HEK293 (cell line): ENCODE data around the gene PCSK9.
A peak's percentile ranks its signal among the peaks of the same experiment; 100 is the strongest.

Source experiments
- CTCF ChIA-PET: fragments of 350-600 bp; formaldehyde crosslinking; extraction: SDS; loops from one replicate; lab custom pipeline; 2021; ENCODE audit warnings: antibody characterized with exemption; lab: Yijun Ruan, JAX
- POLR2A ChIA-PET: fragments of 300-600 bp; formaldehyde crosslinking; extraction: SDS; loops from one replicate; lab custom pipeline; 2020; ENCODE audit warnings: antibody characterized with exemption, inconsistent platforms; lab: Yijun Ruan, JAX
- H3K27ac ChIP-seq: fragments of 200-500 bp; sonication (Bioruptor generic); 2 replicates; pipeline ENCODE4 v1.5.1; 2014; ENCODE audit warnings: low read depth, low read length, control low read depth, inconsistent platforms; ENCODE audit errors: extremely low read depth
- H3K36me3 ChIP-seq, 2 experiments: fragments of 200-500 bp in 1 of 2; sonication (Bioruptor generic) in 1 of 2; 1 replicate in 1 of 2; 2 replicates in 1 of 2; pipeline ENCODE4 v1.5.1; 2014 to 2017; ENCODE audit warnings: inconsistent platforms in 2 of 2, low read length in 2 of 2; ENCODE audit not compliant: control insufficient read depth in 2 of 2, insufficient read depth in 1 of 2
- H3K4me1 ChIP-seq: fragments of 200-500 bp; sonication (Bioruptor generic); 2 replicates; pipeline ENCODE4 v1.5.1; 2014; ENCODE audit warnings: mild to moderate bottlenecking, low read length, inconsistent platforms; ENCODE audit not compliant: control insufficient read depth, insufficient read depth
- H3K4me3 ChIP-seq: 2 replicates; pipeline ENCODE4 v1.5.1; 2011; ENCODE audit warnings: low read depth, mild to moderate bottlenecking, control low read depth, low read length, moderate library complexity
- H3K9me3 ChIP-seq: fragments of 200-500 bp; sonication (Bioruptor generic); 2 replicates; pipeline ENCODE4 v1.5.1; 2014; ENCODE audit warnings: low read depth, low read length, inconsistent platforms; ENCODE audit not compliant: control insufficient read depth, insufficient read depth
- BCL11B ChIP-seq: fragments of 450-650 bp; formaldehyde crosslinking; IDR thresholded peaks from 2 replicates; pipeline ENCODE4 v1.5.1; 2016; ENCODE audit warnings: low read depth, missing biosample characterization, missing genetic modification characterization
- MYNN ChIP-seq: fragments of 450-650 bp; formaldehyde crosslinking; IDR thresholded peaks from 2 replicates; pipeline ENCODE4 v1.5.1; 2016; ENCODE audit warnings: missing biosample characterization, missing genetic modification characterization, borderline replicate concordance
- OVOL3 ChIP-seq: fragments of 450-650 bp; formaldehyde crosslinking; IDR thresholded peaks from 2 replicates; pipeline ENCODE4 v1.5.1; 2016; ENCODE audit warnings: missing biosample characterization, missing genetic modification characterization
- SCRT2 ChIP-seq: fragments of 450-650 bp; formaldehyde crosslinking; IDR thresholded peaks from 2 replicates; pipeline ENCODE4 v1.5.1; 2016; ENCODE audit warnings: missing biosample characterization, missing genetic modification characterization
- ZBTB1 ChIP-seq: fragments of 450-650 bp; formaldehyde crosslinking; IDR thresholded peaks from 2 replicates; pipeline ENCODE4 v1.5.1; 2016; ENCODE audit warnings: missing biosample characterization, missing genetic modification characterization
- ZFP37 ChIP-seq: fragments of 450-650 bp; formaldehyde crosslinking; IDR thresholded peaks from 2 replicates; pipeline ENCODE4 v1.5.1; 2016; ENCODE audit warnings: missing biosample characterization, missing genetic modification characterization
- ZIC2 ChIP-seq: fragments of 450-650 bp; formaldehyde crosslinking; IDR thresholded peaks from 2 replicates; pipeline ENCODE4 v1.5.1; 2016; ENCODE audit warnings: missing biosample characterization, missing genetic modification characterization
- ZNF121 ChIP-seq: fragments of 450-650 bp; formaldehyde crosslinking; IDR thresholded peaks from 2 replicates; pipeline ENCODE4 v1.5.1; 2016; ENCODE audit warnings: missing biosample characterization, missing genetic modification characterization
- ZNF132 ChIP-seq: fragments of 450-650 bp; formaldehyde crosslinking; IDR thresholded peaks from 2 replicates; pipeline ENCODE4 v1.5.1; 2017; ENCODE audit warnings: missing biosample characterization, missing genetic modification characterization, borderline replicate concordance
- ZNF175 ChIP-seq: fragments of 450-650 bp; formaldehyde crosslinking; IDR thresholded peaks from 2 replicates; pipeline ENCODE4 v1.5.1; 2016; ENCODE audit warnings: missing biosample characterization, missing genetic modification characterization
- ZNF19 ChIP-seq: fragments of 450-650 bp; formaldehyde crosslinking; IDR thresholded peaks from 2 replicates; pipeline ENCODE4; 2016; ENCODE audit warnings: missing biosample characterization, missing genetic modification characterization, low read depth
- ZNF274 ChIP-seq, 2 experiments: fragments of 200-500 bp in 1 of 2; fragments of 450-650 bp in 1 of 2; sonication (Bioruptor generic) in 1 of 2; formaldehyde crosslinking in 1 of 2; IDR thresholded peaks; 2 replicates each; pipeline versions ENCODE4 v1.5.1 to v1.6.1; 2014 to 2016; ENCODE audit warnings: borderline replicate concordance in 1 of 2, inconsistent platforms in 1 of 2, low read length in 1 of 2, missing biosample characterization in 1 of 2, missing genetic modification characterization in 1 of 2
- ZNF354C ChIP-seq: fragments of 450-650 bp; formaldehyde crosslinking; IDR thresholded peaks from 2 replicates; pipeline ENCODE4 v1.5.1; 2016; ENCODE audit warnings: missing biosample characterization, missing genetic modification characterization, low read depth, borderline replicate concordance
- ZNF37A ChIP-seq: fragments of 450-650 bp; IDR thresholded peaks from 2 replicates; pipeline ENCODE4 v1.5.1; 2018; ENCODE audit warnings: missing biosample characterization, missing genetic modification characterization
- ZNF394 ChIP-seq: fragments of 450-650 bp; formaldehyde crosslinking; IDR thresholded peaks from 2 replicates; pipeline ENCODE4 v1.5.1; 2016; ENCODE audit warnings: missing biosample characterization, missing genetic modification characterization, mild to moderate bottlenecking, moderate library complexity, borderline replicate concordance
- ZNF426 ChIP-seq: fragments of 450-650 bp; formaldehyde crosslinking; IDR thresholded peaks from 2 replicates; pipeline ENCODE4 v1.5.1; 2017; ENCODE audit warnings: missing biosample characterization, missing genetic modification characterization, mild to moderate bottlenecking, inconsistent platforms, moderate library complexity
- ZNF501 ChIP-seq: fragments of 450-650 bp; formaldehyde crosslinking; IDR thresholded peaks from 2 replicates; pipeline ENCODE4 v1.5.1; 2016; ENCODE audit warnings: missing biosample characterization, missing genetic modification characterization
- ZNF510 ChIP-seq: fragments of 450-650 bp; formaldehyde crosslinking; IDR thresholded peaks from 2 replicates; pipeline ENCODE4 v1.5.1; 2018; ENCODE audit warnings: mild to moderate bottlenecking, missing genetic modification characterization, missing biosample characterization; ENCODE audit not compliant: insufficient replicate concordance
- ZNF555 ChIP-seq: fragments of 450-650 bp; formaldehyde crosslinking; conservative IDR thresholded peaks from 2 replicates; pipeline ENCODE4 v1.5.1; 2017; ENCODE audit warnings: missing biosample characterization, mild to moderate bottlenecking, missing genetic modification characterization, inconsistent platforms
- ZNF560 ChIP-seq: fragments of 450-650 bp; formaldehyde crosslinking; IDR thresholded peaks from 2 replicates; pipeline ENCODE4 v1.5.1; 2017; ENCODE audit warnings: missing biosample characterization, missing genetic modification characterization, borderline replicate concordance
- ZNF585B ChIP-seq: fragments of 450-650 bp; formaldehyde crosslinking; IDR thresholded peaks from 2 replicates; pipeline ENCODE4 v1.5.1; 2016; ENCODE audit warnings: missing biosample characterization, missing genetic modification characterization
- ZNF629 ChIP-seq: fragments of 450-650 bp; formaldehyde crosslinking; IDR thresholded peaks from 2 replicates; pipeline ENCODE4 v1.5.1; 2017; ENCODE audit warnings: missing biosample characterization, missing genetic modification characterization
- ZNF654 ChIP-seq: fragments of 450-650 bp; formaldehyde crosslinking; IDR thresholded peaks from 2 replicates; pipeline ENCODE4 v1.5.1; 2016; ENCODE audit warnings: low read depth, missing biosample characterization, missing genetic modification characterization
- ZNF664 ChIP-seq: fragments of 450-650 bp; formaldehyde crosslinking; IDR thresholded peaks from 2 replicates; pipeline ENCODE4 v1.5.1; 2016; ENCODE audit warnings: missing biosample characterization, missing genetic modification characterization
- ZNF677 ChIP-seq: fragments of 450-650 bp; IDR thresholded peaks from 2 replicates; pipeline ENCODE4 v1.5.0; 2018; ENCODE audit warnings: missing biosample characterization, mild to moderate bottlenecking, missing genetic modification characterization, moderate library complexity
- ZNF707 ChIP-seq: fragments of 450-650 bp; formaldehyde crosslinking; IDR thresholded peaks from 2 replicates; pipeline ENCODE4 v1.5.1; 2016; ENCODE audit warnings: missing biosample characterization, missing genetic modification characterization
- ZXDB ChIP-seq: fragments of 450-650 bp; formaldehyde crosslinking; IDR thresholded peaks from 2 replicates; pipeline ENCODE4 v1.5.1; 2016; ENCODE audit warnings: missing biosample characterization, missing genetic modification characterization

Gene PCSK9

GRCh38 chr1:55071477-55071876 lies 32.1 kb downstream of the PCSK9 start:
- CTCF ChIA-PET, result interaction anchor here (0.5 to 2.0 kb wide), 20 partner anchors 10 to 854 kb away, joined by 3 to 11 read pairs (median 4); no protein-coding TSS in a partner anchor
- TF ChIP-seq BCL11B (tag by site-specific recombination) (no peak), ZNF37A (tag by site-specific recombination) (no peak), ZNF274 (IDR thresholded peaks at IDR 0.05; ENCODE audit: low read length) (no peak), ZNF274 (tag by site-specific recombination; IDR thresholded peaks at IDR 0.05; ENCODE audit: borderline replicate concordance) (no peak), ZNF654 (peak; percentile 34), ZNF121 (tag by site-specific recombination) (no peak), ZNF707 (tag by site-specific recombination) (no peak)
- TF ChIP-seq, all 188 proteins: peak for 1
- POLR2A ChIA-PET, result no interaction called here
- Histone ChIP-seq H3K36me3 (peaks cover 31 to 95% of the 10 kb centered on the region in 2 experiments), H3K4me3 (no peak overlapping the region), H3K9me3 (no peaks in the 10 kb centered on the region), H3K27ac (no peak overlapping the region), H3K4me1 (no peaks in the 10 kb centered on the region)

GRCh38 chr1:55073187-55073916 lies 34.0 kb downstream of the PCSK9 start:
- Histone ChIP-seq H3K4me3 (no peak overlapping the region), H3K9me3 (no peaks in the 10 kb centered on the region), H3K36me3 (peaks cover 35 to 95% of the 10 kb centered on the region in 2 experiments), H3K4me1 (no peaks in the 10 kb centered on the region), H3K27ac (no peak overlapping the region)
- ChIA-PET POLR2A (no interaction called here), CTCF (interaction anchor here (0.7 to 1.0 kb wide), 2 partner anchors 478 to 900 kb away, joined by 3 read pairs; no protein-coding TSS in a partner anchor)
- no peak for TF ChIP-seq ZNF585B (tag by site-specific recombination)
- TF ChIP-seq SCRT2 (tag by site-specific recombination), result peak; percentile 35; the same call in 1 of the 2 replicates

GRCh38 chr1:55074455-55074854 lies 35.1 kb downstream of the PCSK9 start:
- H3K4me3 ChIP-seq, result no peak overlapping the region
- CTCF ChIA-PET, result interaction anchor here (0.7 to 0.8 kb wide), 2 partner anchors 9 to 628 kb away, joined by 3 read pairs; no protein-coding TSS in a partner anchor
- H3K36me3 ChIP-seq, result peaks cover 40 to 94% of the 10 kb centered on the region in 2 experiments
- POLR2A ChIA-PET, result no interaction called here
- no peaks in the 10 kb centered on the region for H3K4me1 ChIP-seq
- no peaks in the 10 kb centered on the region for H3K9me3 ChIP-seq
- no peak overlapping the region for H3K27ac ChIP-seq
- TF ChIP-seq ZIC2, result no peak
- TF ChIP-seq ZNF629, result peak; percentile 48; the same call in 1 of the 2 replicates
- peak; percentile 75 for TF ChIP-seq ZNF501
- no peak for TF ChIP-seq ZNF175 (tag by site-specific recombination)
- TF ChIP-seq ZNF664, result peak; percentile 57; the same call in 1 of the 2 replicates
- 0 out of 2 replicates have a peak, but pooled peaks have one; percentile 38 for TF ChIP-seq ZBTB1 (tag by site-specific recombination)
- peak; percentile 78 for TF ChIP-seq ZNF555 (tag by site-specific recombination)
- TF ChIP-seq ZXDB, result peak; percentile 71
- no peak for TF ChIP-seq ZNF132
- TF ChIP-seq ZNF510, result peak; percentile 62
- no peak for TF ChIP-seq ZNF677 (tag by site-specific recombination)
- 0 out of 2 replicates have a peak, but pooled peaks have one; percentile 40 for TF ChIP-seq ZNF354C (tag by site-specific recombination)
- peak; percentile 52; the same call in 1 of the 2 replicates for TF ChIP-seq MYNN (tag by site-specific recombination)
- no peak for TF ChIP-seq BCL11B (tag by site-specific recombination)
- peak; percentile 45; the same call in 1 of the 2 replicates for TF ChIP-seq ZFP37 (tag by site-specific recombination)
- no peak for TF ChIP-seq OVOL3 (tag by site-specific recombination)
- 0 out of 2 replicates have a peak, but pooled peaks have one; percentile 50 for TF ChIP-seq ZNF560 (tag by site-specific recombination)
- TF ChIP-seq ZNF19, result no peak
- TF ChIP-seq ZNF394 (tag by site-specific recombination), result peak; percentile 95
- peak; percentile 85 for TF ChIP-seq ZNF426 (tag by site-specific recombination)
